ENCODE results near the gene XRCC5.

XRCC5 gene

DNA sequence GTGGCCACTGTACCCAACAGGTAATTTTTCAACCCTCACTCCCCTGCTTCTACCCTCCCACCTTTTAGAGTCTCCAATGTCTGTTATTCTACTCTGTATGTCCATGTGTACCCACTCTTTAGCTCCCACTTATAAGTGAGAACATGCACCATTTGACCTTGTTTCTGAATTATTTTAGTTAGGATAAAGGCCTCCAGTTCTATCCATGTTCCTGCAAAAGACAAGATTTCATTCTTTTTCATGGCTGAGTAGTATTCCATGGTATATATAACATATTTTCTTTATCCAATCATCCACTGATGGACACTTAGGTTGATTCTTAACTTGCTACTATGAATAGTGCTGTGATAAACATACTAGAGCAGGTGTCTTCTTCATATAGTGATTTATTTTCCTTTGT lies 36.7 kb upstream of the XRCC5 start:
- TF ChIP-seq, protein P1, sequence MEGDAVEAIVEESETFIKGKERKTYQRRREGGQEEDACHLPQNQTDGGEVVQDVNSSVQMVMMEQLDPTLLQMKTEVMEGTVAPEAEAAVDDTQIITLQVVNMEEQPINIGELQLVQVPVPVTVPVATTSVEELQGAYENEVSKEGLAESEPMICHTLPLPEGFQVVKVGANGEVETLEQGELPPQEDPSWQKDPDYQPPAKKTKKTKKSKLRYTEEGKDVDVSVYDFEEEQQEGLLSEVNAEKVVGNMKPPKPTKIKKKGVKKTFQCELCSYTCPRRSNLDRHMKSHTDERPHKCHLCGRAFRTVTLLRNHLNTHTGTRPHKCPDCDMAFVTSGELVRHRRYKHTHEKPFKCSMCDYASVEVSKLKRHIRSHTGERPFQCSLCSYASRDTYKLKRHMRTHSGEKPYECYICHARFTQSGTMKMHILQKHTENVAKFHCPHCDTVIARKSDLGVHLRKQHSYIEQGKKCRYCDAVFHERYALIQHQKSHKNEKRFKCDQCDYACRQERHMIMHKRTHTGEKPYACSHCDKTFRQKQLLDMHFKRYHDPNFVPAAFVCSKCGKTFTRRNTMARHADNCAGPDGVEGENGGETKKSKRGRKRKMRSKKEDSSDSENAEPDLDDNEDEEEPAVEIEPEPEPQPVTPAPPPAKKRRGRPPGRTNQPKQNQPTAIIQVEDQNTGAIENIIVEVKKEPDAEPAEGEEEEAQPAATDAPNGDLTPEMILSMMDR (IDR thresholded peaks at IDR 0.05): no peak

- TF ChIP-seq, protein P1 (IDR thresholded peaks at IDR 0.05): no peak
These were observed 35.4 kb upstream of the XRCC5 start for GRCh38 chr2:216073773-216074172.

DNA sequence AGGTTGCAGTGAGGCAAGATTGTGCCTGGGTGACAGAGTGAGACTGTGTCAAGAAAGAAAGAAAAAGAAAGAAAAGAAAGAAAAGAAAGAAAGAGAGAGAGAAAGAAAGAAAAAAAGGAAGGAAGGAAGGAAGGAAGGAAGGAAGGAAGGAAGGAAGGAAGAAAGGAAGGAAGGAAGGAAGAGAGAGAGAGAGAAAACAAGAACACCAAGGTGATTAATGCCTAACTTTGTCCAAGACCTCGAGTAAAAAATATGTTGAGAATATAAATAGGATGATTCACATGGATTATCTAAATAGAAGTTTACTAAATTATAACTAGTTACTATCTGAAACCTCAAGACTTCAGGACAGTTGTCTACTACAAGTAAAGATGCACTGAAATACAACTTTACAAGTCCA lies 34.8 kb upstream of the XRCC5 start:
- TF ChIP-seq, protein P1 (IDR thresholded peaks at IDR 0.05): no peak

DNA sequence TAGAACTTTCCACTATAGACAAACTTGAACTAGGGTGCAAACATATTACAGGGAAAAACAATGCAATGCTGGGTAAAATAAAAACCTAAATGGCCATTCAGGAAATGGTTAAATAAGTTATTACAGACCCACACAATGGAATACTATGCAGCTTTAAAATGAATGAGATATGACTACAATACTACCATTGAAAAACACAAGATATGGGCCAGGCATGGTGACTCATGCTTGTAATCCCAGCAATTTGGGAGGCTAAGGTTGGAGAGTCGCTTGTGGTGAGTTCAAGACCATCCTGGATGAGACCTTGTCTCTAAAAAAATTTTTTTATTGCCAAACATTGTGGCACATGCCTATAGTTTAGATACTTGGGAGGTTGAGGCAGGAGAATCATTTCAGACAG lies 34.4 kb upstream of the XRCC5 start:
- TF ChIP-seq, protein P1 (IDR thresholded peaks at IDR 0.05): no peak

GRCh38 chr2:216075510-216076485 lies 33.4 kb upstream of the XRCC5 start:
- TF ChIP-seq, protein P1 (IDR thresholded peaks at IDR 0.05): no peak

DNA sequence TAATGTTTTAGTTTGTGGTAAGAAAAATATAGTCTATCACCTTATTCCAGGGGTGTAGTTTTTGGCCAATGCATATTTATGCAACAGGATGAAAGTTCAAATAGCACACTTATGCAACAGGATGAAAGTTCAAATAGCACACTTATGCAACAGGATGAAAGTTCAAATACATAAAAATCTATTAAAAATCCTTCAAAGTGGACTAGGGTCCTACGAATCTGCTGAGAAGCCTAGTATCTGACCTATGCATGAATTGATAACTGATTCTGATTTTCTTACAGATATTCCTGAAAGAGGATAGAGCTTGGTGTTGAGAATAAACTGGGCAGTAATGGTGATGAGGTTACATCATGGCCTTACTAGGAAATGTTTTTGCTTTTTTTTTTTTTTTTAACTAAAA lies 30.4 kb upstream of the XRCC5 start:
- TF ChIP-seq, protein P1 (IDR thresholded peaks at IDR 0.05): no peak

- TF ChIP-seq, protein P1 (IDR thresholded peaks at IDR 0.05): no peak
These were observed 28.1 kb upstream of the XRCC5 start for GRCh38 chr2:216081012-216081411.

All from LNCAP (cell line).